T47D (cell line): ENCODE measurements around the gene ADARB2.
"Not testable (repeated sequence)": the region's sequence is repeated elsewhere in the genome, so short reads cannot be mapped to it uniquely, and the experiment has no call there.

ENCODE experiments used
- DNase-seq, 2 experiments: peaks; one replicate each; pipeline versions ENCODE4 v3.0.0 to v3.0.0-alpha.2; 2011 to 2012; ENCODE audit warnings: low read depth in 1 of 2, low spot score in 1 of 2
- JUND ChIP-seq: IDR thresholded peaks from 2 replicates; pipeline ENCODE4 v1.6.1; 2012; ENCODE audit warnings: low read depth
- in situ Hi-C: cut with HindIII; loops from 2 replicates; pipeline ENCODE4 v1.10.0; 2016; ENCODE audit warnings: low sequenced_read_pairs, low pct_unique_long_range_greater_than_20kb

ADARB2 gene

GRCh38 chr10:1737222-1738061 lies at the start of gene ADARB2:
ADARB2 (minus strand) TSS chr10:1737525.
- in situ Hi-C loops = no loop called here
- DNase-seq = peak; percentile 68 to 77
- TF ChIP-seq JUND = no peak

GRCh38 chr10:1785835-1786234 lies 48.5 kb upstream of the ADARB2 start:
- no peak for DNase-seq
- in situ Hi-C loops = no loop called here
- TF ChIP-seq JUND = no peak

DNA sequence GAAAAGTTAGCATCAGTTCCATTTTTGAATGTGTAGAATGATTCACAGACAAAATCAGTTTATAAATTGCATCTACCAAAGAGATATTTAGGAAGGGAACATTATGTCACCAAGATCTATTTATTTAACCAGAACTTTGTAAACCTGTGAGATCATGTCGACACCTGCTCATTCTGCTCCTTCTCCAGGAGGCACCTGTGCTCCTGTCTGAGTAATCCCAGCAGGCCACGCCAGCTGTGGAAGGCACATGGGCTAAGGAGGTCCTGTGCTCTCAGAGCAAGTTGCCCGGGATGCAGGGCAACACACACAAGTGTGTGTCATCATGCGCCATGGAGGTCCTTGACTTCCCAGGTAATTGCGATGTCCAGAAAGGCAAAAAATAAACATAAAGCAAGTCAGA lies 45.5 kb upstream of the ADARB2 start:
- no peak for DNase-seq
- in situ Hi-C loops = no loop called here
- no peak for TF ChIP-seq JUND

DNA sequence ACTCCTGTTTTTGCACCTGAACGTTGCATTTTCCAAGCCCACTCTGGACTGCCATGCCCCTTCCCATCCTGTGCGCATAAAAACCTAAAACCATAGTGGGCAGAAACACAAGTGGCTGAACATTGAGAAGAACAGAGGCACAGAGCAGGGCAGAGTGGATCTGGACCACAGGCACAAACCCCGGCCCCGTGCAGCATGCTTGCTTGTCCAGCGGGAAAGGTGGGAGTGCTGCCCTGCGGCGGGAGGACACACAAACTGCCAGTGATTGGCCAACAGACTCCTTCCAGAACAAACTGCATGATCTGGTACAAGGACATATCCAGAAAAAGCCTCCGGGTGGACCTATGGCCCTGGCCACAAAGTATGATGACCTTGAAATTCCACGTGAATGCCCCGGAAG lies 42.5 kb upstream of the ADARB2 start:
- no peak for DNase-seq
- TF ChIP-seq JUND = no peak
- in situ Hi-C loops = no loop called here

DNA sequence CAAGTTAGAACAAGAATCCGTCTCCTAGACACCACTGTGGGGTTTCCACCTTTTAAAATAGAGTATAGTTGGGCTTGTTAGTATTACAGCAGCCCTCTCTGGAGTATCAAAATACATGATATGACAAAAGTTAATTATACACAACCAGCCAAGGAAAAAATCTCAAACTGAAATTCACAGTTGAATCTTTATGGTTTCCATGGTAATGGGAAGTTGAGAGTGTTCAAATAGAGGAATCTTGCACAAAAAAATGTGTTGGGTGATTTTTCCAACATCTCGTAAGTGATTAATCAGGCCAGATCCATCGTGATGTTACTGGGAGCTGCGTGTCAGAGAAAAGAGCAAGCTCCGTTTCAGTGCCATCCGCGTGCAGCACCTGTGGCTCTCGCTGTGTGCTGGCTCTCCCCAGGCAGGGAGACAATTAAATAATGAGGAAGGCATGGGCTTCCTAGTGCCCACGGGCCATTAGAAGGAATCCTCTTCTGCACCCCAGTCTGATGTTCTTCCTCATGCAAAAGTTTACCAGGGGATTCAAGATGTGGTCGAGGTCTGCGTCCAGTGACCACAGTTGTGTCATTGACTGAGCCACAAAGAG lies 41.1 kb upstream of the ADARB2 start:
- no peak for DNase-seq
- in situ Hi-C loops = no loop called here
- no peak for TF ChIP-seq JUND

DNA sequence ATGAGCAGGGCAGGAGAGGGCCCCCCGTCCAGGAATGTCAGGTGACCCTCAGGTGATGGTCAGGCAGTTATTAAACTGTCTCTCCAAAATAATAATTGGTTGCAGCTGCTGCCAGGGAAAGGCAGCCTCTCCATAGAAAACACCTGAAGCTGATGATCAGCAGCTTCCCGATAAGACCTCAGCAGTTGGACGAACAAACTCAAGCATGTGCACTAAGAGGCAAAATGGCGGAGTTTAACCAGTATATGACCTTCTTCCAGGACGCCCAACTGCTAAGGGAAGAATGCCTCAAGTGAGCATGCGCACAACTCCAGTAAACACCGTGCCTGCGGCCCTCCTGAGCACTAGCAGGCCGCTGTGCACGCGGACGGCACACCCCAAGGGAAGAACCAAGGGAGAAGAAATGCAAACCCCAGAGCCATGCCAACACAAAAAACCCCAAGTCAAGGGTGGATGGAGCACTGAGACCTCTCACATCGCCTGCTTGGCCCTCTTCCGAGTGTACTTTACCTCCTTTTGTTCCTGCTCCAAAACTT lies 38.9 kb upstream of the ADARB2 start:
- in situ Hi-C loops = no loop called here
- DNase-seq = no peak
- no peak for TF ChIP-seq JUND

- no peak for TF ChIP-seq JUND
- in situ Hi-C loops = no loop called here
- no peak for DNase-seq
These were observed 37.5 kb upstream of the ADARB2 start for GRCh38 chr10:1774796-1775195.

DNA sequence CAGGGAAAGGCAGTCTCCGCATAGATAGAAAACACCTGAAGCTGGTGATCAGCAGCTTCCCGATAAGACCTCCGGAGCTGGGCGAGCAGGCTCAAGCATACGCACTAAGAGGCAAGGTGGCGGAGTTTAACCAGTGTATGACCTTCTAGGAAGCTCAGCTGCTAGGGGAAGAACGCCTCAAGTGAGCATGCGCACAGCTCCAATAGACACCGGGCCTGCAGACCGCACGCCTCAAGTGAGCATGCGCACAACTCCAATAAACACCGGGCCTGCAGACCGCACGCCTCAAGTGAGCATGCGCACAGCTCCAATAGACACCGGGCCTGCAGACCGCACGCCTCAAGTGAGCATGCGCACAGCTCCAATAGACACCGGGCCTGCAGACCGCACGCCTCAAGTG lies 35.9 kb upstream of the ADARB2 start:
- in situ Hi-C loops, DNase-seq: not testable (repeated sequence)

GRCh38 chr10:1766049-1766448 lies 28.7 kb upstream of the ADARB2 start:
- TF ChIP-seq JUND = no peak
- in situ Hi-C loops = no loop called here
- DNase-seq = no peak

DNA sequence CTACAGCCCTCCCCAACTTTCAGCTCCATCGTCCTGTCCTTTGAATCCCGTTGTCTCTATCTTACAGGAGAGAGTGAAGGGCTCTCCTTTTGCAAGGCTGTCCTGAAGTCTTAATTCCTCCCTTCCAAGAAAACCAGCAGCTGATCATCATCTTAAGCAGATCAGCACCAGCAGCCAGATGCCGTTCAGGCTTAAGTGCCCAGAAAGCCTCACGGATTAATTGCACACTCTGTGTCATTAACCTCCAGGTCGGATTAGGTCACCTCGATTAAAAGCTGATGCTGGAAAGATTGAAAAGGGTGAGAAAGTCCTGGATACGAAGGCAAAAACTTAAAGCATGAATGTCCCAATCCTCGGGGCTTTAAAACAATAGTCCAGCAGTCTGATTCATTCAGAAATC lies 24.8 kb upstream of the ADARB2 start:
- in situ Hi-C loops = no loop called here
- DNase-seq = no peak
- TF ChIP-seq JUND = no peak

- no peak for TF ChIP-seq JUND
- no peak for DNase-seq
- in situ Hi-C loops = no loop called here
These were observed 17.3 kb upstream of the ADARB2 start for GRCh38 chr10:1754506-1755153.

GRCh38 chr10:1752153-1752552 lies 14.8 kb upstream of the ADARB2 start:
- no peak for TF ChIP-seq JUND
- DNase-seq = no peak
- in situ Hi-C loops = no loop called here

DNA sequence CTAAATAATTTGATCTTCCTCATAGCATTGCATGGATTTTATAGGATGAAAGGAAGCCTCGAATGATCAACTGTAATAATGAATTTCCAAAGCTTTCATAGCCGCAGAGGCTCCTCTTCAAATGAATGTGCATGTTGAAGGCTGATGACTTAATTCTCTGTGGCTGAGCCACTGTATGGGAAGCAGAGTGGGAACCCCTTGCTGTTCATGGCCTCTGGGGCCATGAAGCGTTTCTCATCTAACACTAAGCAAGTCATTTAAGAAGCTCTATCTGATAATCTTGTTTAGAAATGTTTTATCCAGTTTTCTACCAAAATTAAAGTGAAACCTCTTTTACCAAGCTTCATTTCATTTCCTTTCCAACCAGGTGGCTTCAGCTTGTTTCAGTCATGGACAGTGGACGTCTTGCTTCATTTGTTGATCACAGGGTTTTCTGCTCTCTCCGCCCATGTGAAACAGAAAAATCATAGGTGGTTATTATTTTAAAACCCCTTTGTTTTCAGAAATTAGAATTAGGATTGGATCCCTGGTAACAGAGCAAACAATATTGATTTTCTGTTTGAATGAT lies 10.3 kb upstream of the ADARB2 start:
- no peak for DNase-seq
- no peak for TF ChIP-seq JUND
- in situ Hi-C loops = no loop called here
